Measurements from ENCODE around the gene SHH.

The SHH gene

GRCh38 chr7:155804897-155805825, 7.1 kb downstream of the SHH start:
- DNase-seq = no peak

DNA sequence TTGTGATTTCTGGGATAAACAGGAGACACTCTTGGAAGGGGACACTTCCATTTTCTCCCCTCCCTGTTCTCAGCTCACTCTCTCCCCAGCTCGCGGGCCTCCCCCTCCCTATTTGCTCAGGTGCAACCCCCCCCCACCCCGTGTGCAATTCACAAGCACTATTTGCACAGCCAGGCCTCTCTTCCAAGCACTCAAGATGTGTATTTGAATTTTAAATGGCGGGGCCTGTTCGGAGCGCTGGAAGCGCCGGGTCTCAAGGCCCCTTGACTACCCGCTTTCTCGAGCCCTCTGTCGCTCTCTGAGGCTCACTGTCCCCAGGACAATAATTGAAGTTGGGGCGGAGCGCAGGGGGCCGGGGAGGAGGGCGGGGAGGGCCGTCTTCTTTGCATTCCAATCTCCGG, 7.8 kb downstream of the SHH start:
- DNase-seq = no peak

GRCh38 chr7:155803418-155804376, 8.6 kb downstream of the SHH start:
- DNase-seq = no peak

GRCh38 chr7:155802906-155803417, 9.3 kb downstream of the SHH start:
- DNase-seq = no peak

DNA sequence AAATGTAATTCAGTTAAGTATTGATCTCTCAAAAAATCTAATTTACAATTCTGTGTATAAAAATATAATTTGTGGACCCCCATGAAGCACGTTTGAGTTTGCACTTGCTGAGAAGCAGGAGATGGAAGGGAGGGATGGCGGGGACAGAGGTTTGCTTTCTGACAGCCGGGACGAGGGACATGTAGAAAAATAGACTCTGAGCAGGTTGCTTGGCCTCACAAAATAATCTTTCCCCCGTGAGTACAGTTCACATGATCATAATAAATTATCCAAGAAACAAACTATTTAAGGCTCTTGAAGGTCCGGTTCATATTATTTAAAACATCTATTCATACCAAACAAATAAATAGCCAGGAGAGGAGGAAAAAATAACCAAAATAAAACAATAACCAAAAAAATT, 10.0 kb downstream of the SHH start:
- DNase-seq = no peak

DNA sequence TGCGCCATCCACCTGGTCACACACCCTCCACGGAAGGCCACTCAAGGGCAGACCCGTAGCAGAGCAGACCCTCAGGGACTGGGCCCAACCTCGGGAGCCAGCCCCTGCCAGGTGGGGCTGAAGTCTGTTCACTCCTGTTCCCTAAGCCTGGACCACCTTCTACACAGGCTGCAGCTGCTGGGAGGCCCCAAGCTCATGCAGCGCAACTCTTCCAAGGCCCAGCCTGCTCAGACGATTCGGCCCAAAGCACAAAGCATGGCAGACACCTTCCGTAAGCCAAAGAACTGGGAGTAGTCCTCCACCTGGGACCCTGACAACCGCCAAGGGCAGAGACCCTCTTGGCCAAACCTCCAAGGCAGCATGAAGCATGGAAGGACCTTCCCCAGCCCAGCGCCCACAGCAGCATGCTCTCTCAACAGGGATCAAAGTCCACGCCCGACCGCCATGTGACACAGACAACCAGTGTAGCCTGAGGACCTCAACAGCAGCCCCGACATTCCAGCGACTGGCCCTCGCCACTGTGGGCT, 11.5 kb downstream of the SHH start:
- no peak for DNase-seq

DNA sequence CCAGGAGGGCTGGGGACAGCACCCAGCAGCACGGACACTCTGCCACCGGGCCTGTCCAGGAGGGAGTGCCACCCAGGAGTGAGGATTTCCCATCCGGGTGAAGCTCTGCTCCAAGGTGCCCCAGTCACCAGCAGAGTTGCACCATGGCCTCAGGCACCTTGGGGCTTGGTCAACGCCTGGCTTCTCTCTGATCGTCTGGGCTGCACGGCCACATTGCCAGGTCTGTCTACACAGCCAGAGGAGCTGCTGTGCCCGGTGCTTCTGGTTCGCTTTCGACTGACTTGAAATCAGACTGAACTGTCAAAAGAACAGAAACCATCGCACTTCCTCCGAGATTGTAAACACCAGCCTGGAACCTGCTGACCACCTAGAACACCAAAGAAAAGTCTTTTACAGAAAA, 12.0 kb downstream of the SHH start:
- DNase-seq = no peak

- no peak for DNase-seq
Measured at GRCh38 chr7:155799514-155799913, 12.7 kb downstream of the SHH start.

DNA sequence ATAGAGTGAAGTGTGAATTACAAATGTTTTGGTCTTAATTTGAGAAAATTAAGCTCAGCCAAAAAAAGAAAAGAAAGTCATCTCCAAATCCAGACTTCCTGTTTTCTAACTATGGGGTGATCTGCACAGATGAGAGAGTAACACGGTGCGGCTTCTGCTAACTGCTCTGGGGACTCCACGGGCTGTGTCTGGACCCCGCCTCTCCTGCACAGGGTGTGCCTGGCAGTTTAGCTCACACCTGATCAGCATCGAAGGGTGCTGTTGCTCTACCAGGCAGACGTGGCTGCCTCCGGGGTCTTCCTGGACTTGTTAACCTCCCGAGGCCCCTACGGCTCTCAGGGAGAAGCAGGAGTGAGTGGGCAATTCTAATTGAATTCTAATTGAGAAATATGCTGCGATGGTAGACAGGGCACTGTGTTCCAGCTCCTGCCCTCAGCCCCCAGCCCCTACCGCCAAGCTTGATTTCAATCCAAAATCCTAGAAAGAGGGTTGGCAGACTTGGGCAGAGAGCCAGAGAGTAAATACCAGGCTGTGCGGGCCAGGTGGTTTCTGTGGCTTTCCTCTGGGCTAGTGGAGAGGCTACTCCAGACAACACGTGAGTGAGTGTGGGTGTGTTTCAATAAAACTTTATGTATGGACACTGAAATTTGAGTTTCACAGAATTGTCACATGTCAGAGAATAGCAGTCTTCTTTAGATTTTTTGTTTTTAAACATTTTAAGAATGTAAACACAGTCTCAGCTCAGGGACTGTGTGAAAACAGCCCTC, 13.4 kb downstream of the SHH start:
- no peak for DNase-seq

DNA sequence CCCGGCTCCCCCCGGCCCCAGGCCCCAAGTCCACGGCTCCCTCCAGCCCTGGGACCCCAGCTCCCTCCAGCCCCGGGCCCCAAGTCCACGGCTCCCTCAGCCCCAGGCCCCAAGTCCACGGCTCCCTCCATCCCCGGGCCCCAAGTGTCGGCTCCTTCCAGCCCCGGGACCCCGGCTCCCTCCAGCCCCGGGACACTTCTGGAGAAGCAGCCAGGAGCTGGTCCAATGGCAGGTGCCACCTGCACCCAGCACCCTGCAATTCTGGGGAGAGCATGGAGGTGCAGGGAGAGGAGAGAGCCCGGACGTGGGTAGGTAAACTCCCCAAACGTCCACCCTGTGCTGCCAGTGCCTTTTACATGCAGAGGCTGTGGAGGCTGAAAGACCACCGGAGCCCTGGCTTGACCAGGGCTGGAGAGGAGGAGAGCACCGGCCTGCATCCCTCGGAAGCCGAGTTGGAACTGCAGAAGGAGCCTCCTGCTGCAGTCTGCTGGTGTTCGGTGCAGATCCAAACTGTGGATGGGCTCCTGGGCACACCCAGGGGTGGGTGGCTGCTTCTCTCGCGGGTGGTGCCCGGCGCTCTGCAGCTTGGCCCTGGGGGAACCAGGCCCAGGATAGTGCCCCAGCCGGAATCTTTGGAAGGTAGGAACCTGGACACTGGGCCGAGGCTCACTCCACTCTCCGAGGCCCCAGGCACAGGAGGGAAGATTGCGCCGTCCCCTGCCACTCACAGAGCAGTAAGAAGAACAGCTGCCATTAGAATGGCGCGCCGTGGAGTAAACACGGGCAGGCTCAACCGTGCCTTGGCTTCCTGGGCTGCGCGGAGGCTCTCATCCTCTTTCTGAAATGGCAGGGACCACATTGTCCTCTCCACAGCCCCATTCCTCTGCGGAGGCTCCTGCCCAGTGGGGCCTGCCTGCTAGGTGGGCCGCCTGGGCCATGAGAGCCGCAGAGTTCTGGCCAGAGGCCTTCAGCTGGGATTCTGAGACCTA, 14.7 kb downstream of the SHH start:
- DNase-seq = no peak

GRCh38 chr7:155796381-155797261, 15.6 kb downstream of the SHH start:
- peak; percentile 34 for DNase-seq

DNA sequence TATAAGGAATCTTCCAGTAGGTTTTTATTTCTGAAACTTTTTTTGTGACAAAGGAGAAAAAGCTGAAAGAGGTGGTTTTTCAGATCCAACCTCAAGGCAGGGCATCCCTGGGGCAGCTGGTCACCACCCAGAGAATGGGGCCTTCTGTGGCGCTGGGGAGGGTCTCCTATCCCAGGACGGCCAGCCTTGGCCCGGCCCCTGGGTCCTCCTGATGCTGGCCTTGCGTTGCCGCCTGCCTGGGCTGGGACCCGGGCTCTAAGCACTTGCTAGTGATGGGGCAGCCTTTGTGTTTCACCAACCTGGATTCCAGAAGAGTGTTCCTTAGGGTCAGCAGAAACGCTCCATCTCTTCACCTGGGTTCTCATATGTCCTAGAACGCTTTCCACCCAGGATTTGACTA, 16.3 kb downstream of the SHH start:
- DNase-seq = no peak

GRCh38 chr7:155795401-155795800, 16.9 kb downstream of the SHH start:
- no peak for DNase-seq

DNA sequence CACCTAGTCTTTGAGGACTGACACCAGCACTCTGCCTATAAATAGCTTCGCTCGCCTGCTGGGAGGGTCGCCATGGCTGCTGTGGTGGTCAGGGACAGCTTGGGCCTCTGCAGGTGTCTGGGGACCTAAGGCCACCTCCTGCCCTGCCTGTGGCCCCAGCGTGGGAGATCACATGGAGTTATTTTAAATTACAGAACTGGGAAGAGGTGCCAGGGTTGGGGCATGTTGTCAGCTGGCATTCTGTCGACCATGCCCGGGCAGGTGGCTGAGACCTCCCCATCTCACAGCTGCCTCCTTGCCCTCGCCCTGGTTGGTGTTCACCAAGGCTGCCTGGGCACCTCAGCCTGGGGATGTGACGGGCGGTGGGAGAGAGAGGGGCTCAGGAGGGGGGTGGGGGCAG, 18.1 kb downstream of the SHH start:
- DNase-seq = no peak

DNA sequence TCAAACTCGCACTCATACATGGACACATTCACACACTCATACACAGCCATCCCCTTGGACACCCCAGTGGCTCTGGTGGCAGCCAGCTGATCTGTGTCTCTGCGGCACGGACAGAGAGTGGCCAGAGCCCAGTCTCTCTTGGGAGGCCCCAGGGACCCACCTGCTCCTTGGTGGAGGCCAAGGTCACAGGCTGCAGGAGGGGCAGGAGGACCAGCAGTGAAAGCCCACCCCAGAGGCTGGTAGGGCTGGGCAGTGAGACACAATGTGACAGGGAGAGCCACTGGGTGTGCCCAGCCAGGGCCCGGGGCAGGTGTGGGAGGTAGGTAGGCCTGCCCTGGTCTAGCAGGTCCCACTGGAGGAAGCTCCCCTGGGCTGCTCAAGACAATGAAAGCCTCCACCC, 18.5 kb downstream of the SHH start:
- DNase-seq = no peak

GRCh38 chr7:155792999-155793560, 19.2 kb downstream of the SHH start:
- DNase-seq = no peak

GRCh38 chr7:155792315-155792960, 19.8 kb downstream of the SHH start:
- no peak for DNase-seq

DNA sequence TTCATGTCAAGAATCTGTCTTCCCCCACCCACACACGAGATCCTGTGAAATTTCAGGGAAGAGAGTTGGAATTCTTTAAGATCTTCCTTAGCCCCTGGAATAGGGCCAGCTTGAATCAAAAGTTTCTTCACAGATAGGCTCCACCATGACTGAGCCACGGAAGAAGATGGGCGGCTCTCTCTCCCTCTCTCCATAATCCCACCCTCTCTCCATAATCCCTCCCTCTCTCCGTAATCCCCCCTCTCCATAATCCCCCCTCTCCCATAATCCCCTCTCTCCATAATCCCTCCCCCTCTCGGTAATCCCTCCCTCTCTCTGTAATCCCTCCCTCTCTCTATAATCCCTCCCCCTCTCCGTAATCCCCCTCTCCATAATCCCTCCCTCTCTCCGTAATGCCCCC, 20.4 kb downstream of the SHH start:
- no peak for DNase-seq

GRCh38 chr7:155791214-155791737, 21.0 kb downstream of the SHH start:
- no peak for DNase-seq
